GM12875 (cell line): ENCODE results near the gene GPBP1.
"Not testable (repeated sequence)": the region's sequence is repeated elsewhere in the genome, so short reads cannot be mapped to it uniquely, and the experiment has no call there.

ENCODE experiments used
- H3K4me3 ChIP-seq: one replicate; pipeline ENCODE4 v1.5.1; 2011; ENCODE audit warnings: low read depth, low read length, control low read depth
- TF ChIP-seq, protein P1 (sequence below): IDR thresholded peaks from 2 replicates; pipeline ENCODE4 v1.5.1; 2011; ENCODE audit warnings: low read depth, mild to moderate bottlenecking, control low read depth, inconsistent platforms, low read length, moderate library complexity, borderline replicate concordance; ENCODE audit not compliant: insufficient read depth

GPBP1 gene

DNA sequence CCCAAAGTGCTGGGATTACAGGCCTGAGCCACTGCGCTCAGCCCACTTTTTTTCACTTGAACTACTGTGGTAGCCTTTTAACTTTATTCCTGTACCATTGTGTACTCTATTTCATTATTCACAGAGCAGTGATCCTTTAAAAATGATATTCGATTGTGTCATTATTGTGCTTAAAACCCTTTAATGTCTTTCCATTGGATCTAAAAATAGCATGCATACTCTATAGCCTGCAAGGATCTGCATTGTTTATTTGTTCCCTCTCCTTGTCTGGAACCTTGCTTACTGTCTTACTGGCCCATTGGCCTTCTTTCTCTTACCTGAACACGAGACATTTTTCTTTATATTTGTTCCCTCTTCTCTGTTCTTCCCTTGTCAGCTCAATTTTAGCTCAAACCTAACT is 15.7 kb downstream of the GPBP1 start:
- TF ChIP-seq, protein P1, sequence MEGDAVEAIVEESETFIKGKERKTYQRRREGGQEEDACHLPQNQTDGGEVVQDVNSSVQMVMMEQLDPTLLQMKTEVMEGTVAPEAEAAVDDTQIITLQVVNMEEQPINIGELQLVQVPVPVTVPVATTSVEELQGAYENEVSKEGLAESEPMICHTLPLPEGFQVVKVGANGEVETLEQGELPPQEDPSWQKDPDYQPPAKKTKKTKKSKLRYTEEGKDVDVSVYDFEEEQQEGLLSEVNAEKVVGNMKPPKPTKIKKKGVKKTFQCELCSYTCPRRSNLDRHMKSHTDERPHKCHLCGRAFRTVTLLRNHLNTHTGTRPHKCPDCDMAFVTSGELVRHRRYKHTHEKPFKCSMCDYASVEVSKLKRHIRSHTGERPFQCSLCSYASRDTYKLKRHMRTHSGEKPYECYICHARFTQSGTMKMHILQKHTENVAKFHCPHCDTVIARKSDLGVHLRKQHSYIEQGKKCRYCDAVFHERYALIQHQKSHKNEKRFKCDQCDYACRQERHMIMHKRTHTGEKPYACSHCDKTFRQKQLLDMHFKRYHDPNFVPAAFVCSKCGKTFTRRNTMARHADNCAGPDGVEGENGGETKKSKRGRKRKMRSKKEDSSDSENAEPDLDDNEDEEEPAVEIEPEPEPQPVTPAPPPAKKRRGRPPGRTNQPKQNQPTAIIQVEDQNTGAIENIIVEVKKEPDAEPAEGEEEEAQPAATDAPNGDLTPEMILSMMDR: no peak
- H3K4me3 ChIP-seq: no peak overlapping the region

DNA sequence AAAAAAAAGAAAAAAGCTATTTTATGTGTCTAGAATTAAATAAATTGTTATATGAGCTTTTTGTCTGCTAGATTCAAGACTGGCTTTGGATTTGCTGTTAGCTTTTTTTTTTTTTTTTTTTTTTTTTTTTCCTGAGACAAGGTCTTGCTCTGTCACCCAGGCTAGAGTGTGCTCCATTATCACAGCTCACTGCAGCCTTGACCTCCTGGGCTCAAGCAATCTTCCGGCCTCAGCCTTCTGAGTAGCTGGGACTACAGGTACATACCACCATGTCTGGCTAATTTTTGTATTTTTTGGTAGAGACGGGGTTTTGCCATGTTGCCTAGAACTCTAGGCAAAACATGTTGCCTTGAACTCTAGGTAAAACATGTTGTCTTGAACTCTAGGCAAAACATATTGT is 16.7 kb downstream of the GPBP1 start:
- TF ChIP-seq, protein P1: no peak

DNA sequence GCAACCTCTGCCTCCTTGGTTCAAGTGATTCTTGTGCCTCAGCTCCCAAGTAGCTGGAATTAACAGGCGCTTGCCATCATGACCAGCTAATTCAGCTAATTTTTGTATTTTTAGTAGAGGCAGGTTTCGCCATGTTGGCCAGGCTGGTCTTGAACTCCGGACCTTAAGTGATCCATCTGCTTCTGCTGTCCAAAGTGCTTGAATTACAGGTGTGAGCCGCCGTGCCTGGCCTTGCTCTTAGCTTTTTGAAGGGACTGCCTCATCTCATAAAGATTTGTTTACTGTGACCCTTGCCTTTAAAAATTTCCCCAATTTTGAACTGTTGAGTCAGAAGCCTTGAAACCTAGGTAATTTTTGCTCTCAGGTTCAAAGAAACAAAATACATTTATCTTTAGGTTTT is 17.3 kb downstream of the GPBP1 start:
- TF ChIP-seq, protein P1: no peak
- H3K4me3 ChIP-seq: no peak overlapping the region

More for the DNA sequence above, 16.7 kb downstream of the GPBP1 start:
- H3K4me3 ChIP-seq: no peak overlapping the region

DNA sequence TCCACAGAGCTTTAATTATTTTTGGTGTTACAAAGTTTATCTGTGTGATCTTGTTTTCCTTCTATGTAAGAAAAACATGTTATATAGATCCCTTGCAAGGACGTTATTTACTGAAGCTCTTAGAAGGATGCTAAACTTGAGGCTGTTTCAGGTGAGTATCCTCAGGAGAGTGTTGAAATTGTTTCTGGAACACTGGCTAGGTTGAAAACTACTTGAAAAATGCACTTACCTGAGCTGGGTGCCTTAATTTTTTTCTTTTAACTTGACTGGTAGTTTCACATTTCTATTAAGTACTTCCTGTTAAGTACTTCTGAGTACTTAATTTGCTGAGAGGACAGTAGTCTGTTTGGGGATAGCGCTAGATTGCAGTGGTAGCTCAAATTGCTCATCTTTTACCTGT is 18.1 kb downstream of the GPBP1 start:
- TF ChIP-seq, protein P1: no peak
- H3K4me3 ChIP-seq: no peak overlapping the region

DNA sequence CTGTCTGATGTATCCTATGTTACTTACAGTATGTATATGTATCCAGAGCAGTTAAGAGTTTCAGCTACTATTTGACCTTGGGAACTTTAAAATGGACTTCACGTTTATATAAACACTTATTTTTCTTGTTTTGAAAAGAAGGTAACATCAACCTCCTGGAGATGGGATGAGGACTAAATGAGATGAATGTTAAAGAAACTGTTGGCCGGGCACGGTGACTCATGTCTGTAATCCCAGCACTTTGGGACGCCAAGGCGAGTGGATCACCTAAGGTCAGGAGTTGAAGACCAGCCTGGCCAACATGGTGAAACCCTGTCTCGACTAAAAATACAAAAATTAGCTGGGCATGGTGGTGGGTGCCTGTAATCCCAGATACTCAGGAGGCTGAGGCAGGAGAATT is 19.0 kb downstream of the GPBP1 start:
- H3K4me3 ChIP-seq: not testable (repeated sequence)

DNA sequence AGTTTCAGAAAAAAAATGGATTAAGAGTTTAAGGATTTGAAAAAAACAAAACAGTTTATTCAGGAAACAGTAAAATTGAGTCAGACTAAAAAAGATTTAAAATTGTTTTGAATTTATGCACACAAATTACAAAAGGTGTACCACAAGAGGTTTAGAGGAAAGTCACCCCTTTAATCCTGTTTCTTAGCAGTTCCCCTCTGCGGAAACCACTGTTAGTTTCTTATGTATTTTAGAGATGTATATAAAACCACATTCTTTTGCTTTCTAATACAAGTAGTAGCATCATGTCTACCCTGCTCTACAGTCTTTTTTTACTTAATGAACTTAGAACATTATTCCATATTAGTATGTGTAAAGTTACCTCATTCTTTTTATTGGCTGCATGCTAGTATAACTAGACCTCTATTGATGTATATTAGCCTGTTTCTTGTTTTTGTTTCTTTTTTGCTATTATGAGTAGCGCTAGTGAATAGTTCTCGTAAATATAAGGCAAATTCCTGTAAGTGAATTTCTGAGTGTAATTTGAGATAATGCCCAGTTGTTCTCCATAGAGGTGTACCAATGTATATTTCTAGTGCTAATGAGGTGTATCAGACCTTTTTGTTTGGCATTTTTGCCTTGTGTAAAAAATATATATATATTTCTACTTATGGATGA is 20.0 kb downstream of the GPBP1 start:
- TF ChIP-seq, protein P1: no peak
- no peak overlapping the region for H3K4me3 ChIP-seq

DNA sequence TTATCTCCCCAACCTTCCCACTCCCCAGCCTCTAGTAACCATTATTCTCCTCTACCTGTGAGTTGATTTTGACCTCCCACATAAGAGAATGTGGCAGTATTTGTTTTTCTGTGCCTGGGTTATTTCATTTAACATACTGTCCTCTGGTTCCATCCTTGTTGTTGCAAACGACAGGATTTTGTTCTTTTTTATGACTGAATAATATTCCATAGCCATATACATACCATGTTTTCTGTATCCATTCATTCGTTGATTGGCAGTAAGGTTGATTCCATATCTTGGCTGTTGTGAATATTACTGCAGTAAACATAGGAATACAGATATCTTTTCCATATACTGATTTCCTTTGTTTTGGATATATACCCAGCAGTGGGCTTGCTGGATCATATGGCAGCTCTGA is 20.8 kb downstream of the GPBP1 start:
- TF ChIP-seq, protein P1: no peak
- H3K4me3 ChIP-seq: no peak overlapping the region

DNA sequence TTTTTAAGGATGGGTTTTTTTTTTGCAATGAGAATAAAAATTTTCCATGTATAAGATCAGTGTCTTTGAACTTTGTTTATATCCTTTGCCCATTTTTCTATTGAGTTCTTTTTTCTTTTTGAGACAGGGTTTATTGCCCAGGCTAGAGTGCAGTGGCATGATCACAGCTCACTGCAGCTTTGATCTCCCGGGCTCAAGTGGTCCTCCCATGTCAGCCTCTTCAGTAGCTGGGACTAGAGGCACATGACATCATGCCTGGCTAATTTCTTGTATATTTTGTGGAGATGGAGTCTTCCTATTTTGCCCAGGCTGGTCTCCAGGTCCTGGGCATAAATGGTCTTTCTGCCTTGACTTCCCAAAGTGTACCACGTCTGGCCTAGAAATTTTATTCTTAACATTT is 21.2 kb downstream of the GPBP1 start:
- TF ChIP-seq, protein P1: no peak
- no peak overlapping the region for H3K4me3 ChIP-seq
